SK-N-MC (cell line): ENCODE data around the gene TNFAIP2.

ENCODE experiments used
- DNase-seq: peaks from one replicate; pipeline ENCODE4 v3.0.0-alpha.2; 2011; ENCODE audit warnings: low read depth, low spot score
- H3K27ac ChIP-seq: fragments of 200-600 bp; sonication (generic); 2 replicates; pipeline ENCODE4 v1.5.1; 2016; ENCODE audit warnings: mixed run types
- H3K36me3 ChIP-seq: fragments of 200-600 bp; sonication (generic); 2 replicates; pipeline ENCODE4 v1.6.1; 2017; ENCODE audit warnings: antibody characterized with exemption, low read length, mixed read lengths; ENCODE audit not compliant: insufficient read depth
- H3K4me3 ChIP-seq: fragments of 200-600 bp; sonication (generic); 2 replicates; pipeline ENCODE4 v1.5.1; 2016
- H3K9ac ChIP-seq: fragments of 200-600 bp; sonication (generic); 2 replicates; pipeline ENCODE4 v1.8.0; 2017; ENCODE audit warnings: mixed run types, mixed read lengths; ENCODE audit not compliant: insufficient read length
- H3K9me3 ChIP-seq: fragments of 200-600 bp; sonication (generic); 2 replicates; pipeline ENCODE4 v1.6.1; 2017; ENCODE audit warnings: low read depth, mild to moderate bottlenecking, antibody characterized with exemption, low read length, moderate library complexity, mixed read lengths
- EZH2 ChIP-seq: fragments of 200-600 bp; sonication (generic); IDR thresholded peaks from one replicate; pipeline ENCODE4 v1.6.1; 2017; ENCODE audit warnings: antibody characterized with exemption
- FOXP2 ChIP-seq: optimal IDR thresholded peaks from 2 replicates; pipeline ENCODE3; 2011; ENCODE audit warnings: mild to moderate bottlenecking, moderate library complexity; ENCODE audit not compliant: insufficient read depth; ENCODE audit errors: extremely low read length, control extremely low read depth
- POLR2AphosphoS5 ChIP-seq: IDR thresholded peaks from 2 replicates; pipeline ENCODE4 v1.6.1; 2012; ENCODE audit warnings: mild to moderate bottlenecking, low read depth, low read length, borderline replicate concordance

The TNFAIP2 gene

DNA sequence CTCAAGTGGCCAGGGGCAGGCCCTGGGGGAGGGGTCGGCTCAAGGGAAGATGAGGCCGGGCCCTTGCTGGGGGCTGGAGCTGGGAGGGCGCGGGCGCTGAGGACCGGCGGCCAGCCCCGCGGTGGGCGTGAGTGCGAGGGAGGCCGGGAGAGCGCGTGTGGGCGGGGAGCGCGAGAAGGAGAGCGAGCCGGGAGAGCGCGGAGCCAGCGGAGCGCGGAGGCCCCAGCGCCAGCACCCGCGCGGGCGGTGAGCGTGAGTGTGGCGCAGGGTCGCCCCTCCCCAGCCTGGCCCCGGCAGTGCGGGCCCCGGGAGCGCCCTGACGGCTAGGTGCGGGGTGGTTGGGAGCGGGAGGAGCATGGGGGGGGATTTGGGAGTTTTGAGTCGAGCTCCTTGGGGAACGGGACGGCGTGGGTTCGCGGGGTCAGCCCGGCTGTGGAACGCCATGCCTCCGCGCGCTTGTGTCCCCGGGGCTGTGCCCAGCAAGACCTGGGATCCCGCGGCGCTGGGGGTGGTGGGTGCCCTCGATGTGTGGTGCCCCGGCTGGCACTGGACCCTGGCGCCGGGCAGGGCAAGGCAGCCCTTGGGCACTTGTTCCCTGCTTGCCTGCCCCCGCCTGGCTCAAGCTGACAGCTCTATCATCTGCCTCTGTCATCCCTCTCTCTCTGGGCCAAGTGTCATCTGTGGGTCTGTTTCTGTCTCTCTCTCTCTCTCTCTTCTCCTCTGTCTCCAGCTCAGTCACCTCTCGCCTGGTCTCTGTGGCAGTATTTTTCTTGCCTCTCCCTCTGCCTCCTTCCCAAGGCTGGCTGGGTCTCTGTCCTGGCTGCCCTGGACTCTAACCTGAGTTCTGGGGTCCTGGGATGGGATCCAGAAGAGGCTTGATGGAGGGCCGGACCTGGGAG is 39.0 kb upstream of the TNFAIP2 start, which contains the start of gene LBHD2:
Gene LBHD2 (plus strand): TSS at position 190 of the 899 bp plus-strand sequence. CDS start 1,803 bp downstream, outside the sequence.
- Histone ChIP-seq H3K9me3 (no peaks in the 10 kb centered on the region), H3K27ac (no peak within 1 kb of the TSS), H3K36me3 (no peaks in the 10 kb centered on the region), H3K4me3 (peak within 1 kb of the TSS; percentile 29), H3K9ac (no peak within 1 kb of the TSS)
- DNase-seq: no peak
- no peak for TF ChIP-seq POLR2AphosphoS5
- TF ChIP-seq EZH2: no peak
- no peak for TF ChIP-seq FOXP2

DNA sequence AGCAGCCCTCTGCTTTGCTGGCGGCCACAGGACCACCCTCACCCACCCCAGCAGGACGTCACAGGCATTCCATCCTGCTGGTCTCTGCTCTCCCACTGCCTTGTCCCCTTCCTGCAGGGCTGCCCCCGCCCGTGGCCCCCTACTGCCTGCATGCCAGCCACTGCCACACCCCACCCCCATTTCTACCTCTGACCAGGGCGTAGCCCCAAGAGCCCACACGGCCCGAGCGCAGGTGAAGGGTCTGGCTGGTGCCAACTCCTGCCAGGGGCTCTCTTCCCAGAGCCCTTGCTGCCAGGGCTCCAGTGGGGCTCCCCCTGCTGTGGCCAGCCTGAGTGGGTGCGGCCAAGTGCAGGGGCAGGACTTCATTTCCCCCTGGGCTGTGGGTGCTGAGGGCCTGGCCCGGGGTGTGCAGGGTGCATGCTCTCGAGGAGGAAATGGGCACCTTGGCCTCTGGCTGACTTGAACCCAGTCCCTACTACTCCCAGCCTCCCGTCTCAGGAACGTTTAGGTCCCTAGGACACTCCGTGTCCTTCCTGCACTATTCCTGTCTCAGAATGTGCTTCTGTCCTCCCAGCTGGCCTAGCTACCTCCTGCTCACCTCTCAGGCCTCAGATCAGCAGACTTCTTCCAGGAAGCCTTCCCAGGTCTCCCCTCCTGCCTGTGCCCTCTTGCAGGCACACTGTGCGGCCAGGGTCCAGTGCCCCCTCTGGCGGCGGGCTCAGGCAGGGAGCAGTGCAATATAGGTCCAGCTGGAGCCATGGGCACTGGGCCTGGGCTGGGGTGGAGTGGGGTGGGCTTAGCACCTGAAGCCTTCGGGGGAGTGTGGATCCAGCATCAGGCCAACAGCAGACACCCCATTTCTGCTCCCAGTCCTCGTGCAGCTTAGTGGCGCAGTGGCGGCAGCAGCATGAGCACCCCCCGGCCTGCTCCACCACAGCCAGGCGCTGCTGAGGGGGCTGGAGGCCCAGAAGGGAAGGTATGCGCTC is 37.9 kb upstream of the TNFAIP2 start:
- DNase-seq: no peak
- Histone ChIP-seq H3K27ac (no peak overlapping the region), H3K4me3 (no peak overlapping the region), H3K36me3 (no peaks in the 10 kb centered on the region), H3K9ac (no peak overlapping the region), H3K9me3 (no peaks in the 10 kb centered on the region)
- no peak for TF ChIP-seq EZH2

DNA sequence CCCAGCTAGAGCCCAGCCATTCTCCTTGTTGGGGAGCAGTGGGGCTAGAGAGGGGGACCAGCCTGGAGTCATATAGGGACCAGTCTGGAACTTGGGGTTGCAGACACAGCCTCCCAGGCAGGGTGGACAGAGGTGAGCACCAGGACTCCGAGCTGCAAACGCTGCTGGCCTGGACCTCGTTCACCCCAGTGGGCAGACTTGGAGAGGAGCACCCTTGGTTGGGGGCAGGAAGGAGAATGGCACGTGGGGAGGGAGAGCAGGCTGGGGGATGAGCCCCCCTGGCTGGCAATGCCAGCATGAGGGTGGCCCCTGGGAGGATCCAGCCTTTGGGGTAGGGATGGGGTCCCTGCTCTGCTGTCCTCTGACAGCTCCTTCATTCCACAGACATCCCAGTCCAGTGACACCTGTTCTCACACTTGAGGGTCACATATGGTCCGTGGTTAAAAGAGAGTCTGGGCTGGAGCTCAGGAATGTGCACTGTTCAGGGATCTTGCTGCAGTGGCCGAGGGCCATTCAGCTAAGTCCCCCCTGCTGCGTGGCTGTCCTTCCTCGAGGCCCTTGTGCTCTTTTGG is 36.4 kb upstream of the TNFAIP2 start:
- DNase-seq: no peak
- TF ChIP-seq EZH2: no peak
- TF ChIP-seq FOXP2: no peak
- no peak for TF ChIP-seq POLR2AphosphoS5
- no peaks in the 10 kb centered on the region for H3K9me3 ChIP-seq
- no peaks in the 10 kb centered on the region for H3K36me3 ChIP-seq
- no peak overlapping the region for H3K9ac ChIP-seq
- H3K4me3 ChIP-seq: no peak overlapping the region
- H3K27ac ChIP-seq: no peak overlapping the region

DNA sequence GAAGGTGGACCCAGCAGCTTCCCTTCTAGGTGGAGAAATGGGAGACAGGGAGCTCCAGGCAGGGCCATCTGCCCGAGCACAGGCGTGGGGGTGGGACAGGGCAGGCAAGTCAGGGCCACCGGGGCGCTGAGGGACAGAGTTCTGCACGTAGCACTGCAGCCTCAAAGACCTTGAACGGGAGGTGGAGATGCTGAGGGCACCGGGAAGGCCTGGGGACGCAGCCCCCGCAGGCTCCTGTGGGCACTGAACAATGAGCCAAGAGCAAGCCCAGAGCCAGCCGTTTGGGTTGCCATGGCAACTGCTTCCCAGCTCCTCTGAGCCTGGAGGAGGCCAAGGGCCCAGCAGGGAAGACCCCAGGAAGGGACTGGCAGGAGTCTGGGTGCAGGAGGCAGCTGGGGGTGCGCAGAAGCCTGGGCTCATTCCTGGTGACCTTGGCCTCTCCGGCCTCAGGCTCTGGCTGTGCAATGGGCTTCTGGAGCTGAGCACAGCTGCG is 35.9 kb upstream of the TNFAIP2 start:
- TF ChIP-seq FOXP2 (no peak), EZH2 (no peak)
- Histone ChIP-seq H3K4me3 (no peak overlapping the region), H3K9me3 (no peaks in the 10 kb centered on the region), H3K27ac (no peak overlapping the region), H3K36me3 (no peaks in the 10 kb centered on the region), H3K9ac (no peak overlapping the region)
- no peak for DNase-seq

DNA sequence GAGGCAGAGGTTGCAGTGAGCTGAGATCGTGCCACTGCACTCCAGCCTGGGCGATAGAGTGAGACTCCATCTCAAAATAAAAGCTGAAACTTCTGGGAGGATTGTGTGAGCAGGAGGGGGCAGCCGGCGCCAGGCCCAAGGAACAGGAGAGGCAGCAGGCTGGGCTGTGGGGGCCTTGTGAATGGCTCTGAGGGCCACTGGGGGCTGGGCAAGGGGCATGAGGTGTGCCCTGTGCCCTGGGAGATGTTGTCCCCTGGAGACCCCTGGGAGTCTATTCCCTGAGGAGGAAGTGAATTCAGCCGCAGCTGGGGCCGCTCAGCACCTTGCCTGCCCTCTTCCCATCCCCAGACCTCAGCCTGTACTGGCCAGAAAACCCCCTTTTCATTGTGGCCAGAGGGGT is 34.3 kb upstream of the TNFAIP2 start:
- no peak for DNase-seq
- TF ChIP-seq POLR2AphosphoS5: no peak
- TF ChIP-seq FOXP2: no peak
- no peak for TF ChIP-seq EZH2
- Histone ChIP-seq H3K36me3 (no peaks in the 10 kb centered on the region), H3K4me3 (no peak overlapping the region), H3K9ac (no peak overlapping the region), H3K9me3 (no peaks in the 10 kb centered on the region), H3K27ac (no peak overlapping the region)

DNA sequence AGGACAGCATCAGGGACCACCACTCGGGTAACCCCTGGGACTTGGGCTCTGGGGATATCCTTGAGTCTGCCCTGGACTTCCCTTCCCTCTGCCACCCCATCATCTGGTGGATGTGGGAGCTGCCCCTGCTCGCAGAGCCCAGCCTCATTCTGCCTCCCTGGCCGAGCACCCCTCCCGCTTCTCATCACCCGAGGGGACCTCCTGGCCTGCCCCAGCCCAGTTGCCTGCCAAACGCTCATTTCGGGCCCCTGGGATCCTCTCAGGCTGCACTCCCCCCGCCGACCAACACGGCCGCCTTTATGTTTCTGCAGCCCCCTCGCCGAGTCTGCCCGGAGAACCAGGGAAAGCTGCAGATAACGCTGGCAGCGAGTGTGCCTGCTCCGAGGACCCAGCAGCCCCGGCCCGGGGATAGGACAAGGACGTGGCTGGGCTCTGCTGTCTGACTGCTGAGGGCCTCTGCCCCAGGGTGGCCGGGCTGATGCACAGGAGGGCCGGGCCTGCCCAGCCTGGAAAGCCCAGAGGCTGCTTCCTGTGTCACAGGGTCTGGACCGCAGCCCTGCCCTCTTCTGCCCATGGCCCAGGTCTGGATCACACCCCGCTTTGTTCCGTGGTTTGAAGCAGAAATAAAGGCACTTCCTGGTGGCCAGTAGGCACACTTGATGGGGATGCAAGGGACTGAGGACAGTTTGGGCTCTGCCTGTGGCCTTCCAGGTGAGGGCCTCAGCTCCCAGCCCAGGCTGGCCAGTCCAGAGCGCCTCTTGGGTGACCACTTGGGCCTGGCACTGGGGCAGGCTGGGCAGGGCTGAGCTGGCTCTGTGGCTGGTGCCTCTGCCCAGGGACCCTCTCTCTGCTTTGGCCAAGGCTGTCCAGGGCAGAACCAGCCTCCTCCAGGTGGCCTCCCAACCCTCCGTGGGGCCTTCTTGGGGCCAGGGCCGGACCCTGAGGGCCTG is 33.6 kb upstream of the TNFAIP2 start:
- TF ChIP-seq FOXP2 (no peak), EZH2 (no peak), POLR2AphosphoS5 (no peak)
- no peak for DNase-seq
- Histone ChIP-seq H3K9ac (no peak overlapping the region), H3K4me3 (no peak overlapping the region), H3K36me3 (no peaks in the 10 kb centered on the region), H3K27ac (no peak overlapping the region), H3K9me3 (no peaks in the 10 kb centered on the region)

DNA sequence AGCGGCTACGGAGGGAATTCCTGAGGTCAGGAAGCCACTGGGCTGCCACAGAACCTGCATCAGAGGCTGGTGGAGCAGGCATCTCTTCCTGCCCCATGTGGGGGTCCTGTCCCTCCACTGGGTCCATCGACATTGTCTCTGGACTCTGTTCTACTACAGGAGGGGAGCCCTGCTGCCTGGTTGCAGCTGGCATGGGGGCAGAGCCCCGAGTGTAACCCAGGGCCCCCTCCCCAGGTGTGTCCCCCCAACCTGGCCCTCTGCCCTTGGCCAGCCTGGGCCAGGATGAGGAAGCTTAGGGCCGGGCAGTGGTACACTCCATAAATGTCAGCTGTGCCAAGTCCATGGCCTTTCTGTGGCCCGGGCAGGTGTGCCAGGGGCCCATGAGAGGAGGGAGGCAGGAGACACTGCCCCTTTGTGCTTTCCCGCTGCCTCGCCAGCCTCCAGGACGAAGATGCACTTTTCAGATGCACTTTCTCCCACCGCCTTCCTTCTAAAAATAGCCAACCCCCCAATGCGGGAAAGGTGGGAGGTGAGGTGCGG is 32.7 kb upstream of the TNFAIP2 start:
- H3K4me3 ChIP-seq: no peak overlapping the region
- H3K9me3 ChIP-seq: no peaks in the 10 kb centered on the region
- no peak overlapping the region for H3K9ac ChIP-seq
- no peaks in the 10 kb centered on the region for H3K36me3 ChIP-seq
- TF ChIP-seq EZH2: no peak
- no peak for TF ChIP-seq POLR2AphosphoS5
- no peak for TF ChIP-seq FOXP2
- no peak overlapping the region for H3K27ac ChIP-seq
- no peak for DNase-seq
